ENCODE measurements around the gene CPA5. TPM values are rescaled to one million over a fixed set of nuclear protein-coding genes. Genes with fewer than 3 reads are reported as not detected.

CPA5 gene
- total and polyA plus RNA-seq, 9 of the 15 experiments (the other 6 are each of a cell fraction or from before 2014, with no cell fraction given): 0.13 to 2.4 (median 0.91) TPM

DNA sequence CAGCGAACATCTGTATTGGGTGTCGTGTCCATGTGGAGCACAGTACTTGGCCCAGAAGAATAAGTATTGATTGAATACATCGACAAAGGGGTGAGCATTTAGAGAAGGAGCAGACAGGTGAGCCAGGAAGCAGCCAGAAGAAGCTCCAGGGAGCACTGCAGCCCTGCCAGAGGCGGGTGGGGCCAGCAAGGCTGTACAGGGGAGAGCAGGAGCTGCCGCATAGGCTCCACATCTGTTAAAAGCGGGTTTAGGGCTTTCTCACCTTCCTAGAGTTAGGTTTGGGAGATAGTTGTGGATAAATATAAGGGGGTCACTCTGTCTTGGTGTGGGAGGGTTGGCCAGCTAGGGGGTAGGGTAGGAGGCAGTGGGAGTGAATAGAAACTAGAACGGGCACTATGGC lies 34.4 kb downstream of the CPA5 start (continued):
- no peak for TF ChIP-seq MTA1 (IDR thresholded peaks at IDR 0.05; ENCODE audit: borderline replicate concordance)
- TF ChIP-seq MCM5 (IDR thresholded peaks at IDR 0.05; ENCODE audit: low read depth): no peak
- TF ChIP-seq NFRKB (IDR thresholded peaks at IDR 0.05; ENCODE audit: low read depth): no peak
- no peak for TF ChIP-seq MAZ (CRISPR knock-in tag; conservative IDR thresholded peaks at IDR 0.05 in 1 of 2, IDR thresholded peaks at IDR 0.05 in 1 of 2)
- no peak for TF ChIP-seq KLF1 (tag; IDR thresholded peaks at IDR 0.05)
- TF ChIP-seq ZNF280B (CRISPR knock-in tag; IDR thresholded peaks at IDR 0.05): no peak
- no peak for TF ChIP-seq TAF15 (IDR thresholded peaks at IDR 0.05; ENCODE audit: low read depth, low read length)
- TF ChIP-seq, protein P1, sequence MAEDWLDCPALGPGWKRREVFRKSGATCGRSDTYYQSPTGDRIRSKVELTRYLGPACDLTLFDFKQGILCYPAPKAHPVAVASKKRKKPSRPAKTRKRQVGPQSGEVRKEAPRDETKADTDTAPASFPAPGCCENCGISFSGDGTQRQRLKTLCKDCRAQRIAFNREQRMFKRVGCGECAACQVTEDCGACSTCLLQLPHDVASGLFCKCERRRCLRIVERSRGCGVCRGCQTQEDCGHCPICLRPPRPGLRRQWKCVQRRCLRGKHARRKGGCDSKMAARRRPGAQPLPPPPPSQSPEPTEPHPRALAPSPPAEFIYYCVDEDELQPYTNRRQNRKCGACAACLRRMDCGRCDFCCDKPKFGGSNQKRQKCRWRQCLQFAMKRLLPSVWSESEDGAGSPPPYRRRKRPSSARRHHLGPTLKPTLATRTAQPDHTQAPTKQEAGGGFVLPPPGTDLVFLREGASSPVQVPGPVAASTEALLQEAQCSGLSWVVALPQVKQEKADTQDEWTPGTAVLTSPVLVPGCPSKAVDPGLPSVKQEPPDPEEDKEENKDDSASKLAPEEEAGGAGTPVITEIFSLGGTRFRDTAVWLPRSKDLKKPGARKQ (CRISPR knock-in tag; IDR thresholded peaks at IDR 0.05): no peak

DNA sequence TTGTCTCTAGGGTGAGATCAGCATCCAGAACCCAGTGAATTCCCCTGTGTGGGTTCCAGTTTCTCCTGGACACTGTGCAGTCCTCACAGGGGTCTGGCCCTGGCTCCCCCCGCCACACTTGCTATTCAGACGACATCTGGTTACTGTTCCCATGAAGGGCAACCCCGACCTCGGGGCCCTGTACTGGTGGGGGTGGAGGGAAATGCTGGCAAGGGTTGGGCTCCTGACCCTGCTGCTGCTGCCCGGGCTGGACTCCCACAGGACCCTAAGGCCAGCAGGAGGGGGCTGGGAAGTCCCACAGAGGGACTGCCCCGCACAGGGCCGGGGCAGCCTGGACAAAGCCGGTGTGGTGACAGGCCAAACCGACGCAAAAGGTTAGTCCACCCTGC lies 34.9 kb downstream of the CPA5 start:
- Histone ChIP-seq H3K4me2 (ENCODE audit: insufficient read depth, low read length) (no peak overlapping the region), H3K36me3 (ENCODE audit: control insufficient read depth, insufficient read depth, low read length) (no peaks in the 10 kb centered on the region), H3K9me1 (ENCODE audit: control insufficient read depth, insufficient read depth, low read length) (no peaks in the 10 kb centered on the region), H3K4me1 (replicated peaks in 1 of 2; ENCODE audit: control insufficient read depth in 2 of 2, insufficient read depth in 2 of 2, low read length in 2 of 2) (peaks cover 7 to 22% of the 10 kb centered on the region in 2 experiments; a peak in 4 of 5 replicates), H3K4me3 (no peak overlapping the region), H4K20me1 (replicated peaks; ENCODE audit: control insufficient read depth, insufficient read depth, low read length) (no peaks in the 10 kb centered on the region), H3K9me3 (replicated peaks; ENCODE audit: control insufficient read depth, insufficient read depth, low read depth, low read length) (0 out of 2 replicates have a peak, but pooled peaks cover 3% of the 10 kb centered on the region), H2AFZ (ENCODE audit: low read depth, low read length) (peak overlapping the region; percentile 38; the same call in 1 of the 2 replicates), H3K27ac (ENCODE audit: extremely low read depth, low read depth, low read length) (no peak overlapping the region), H3K79me2 (ENCODE audit: control insufficient read depth, insufficient read depth, low read length) (no peaks in the 10 kb centered on the region), H3K9ac (ENCODE audit: insufficient read depth in 1 of 2, low read depth in 2 of 2, low read length in 2 of 2) (peak overlapping the region in 1 of 2 experiments; percentile 69; a peak in 1 of 4 replicates), H3K27me3 (ENCODE audit: control insufficient read depth in 2 of 2, insufficient read depth in 2 of 2, low read length in 2 of 2) (peaks cover 5 to 29% of the 10 kb centered on the region in 2 experiments; a peak in 4 of 5 replicates)
- intact Hi-C loops (cut with micrococcal nuclease): no loop called here
- 0 out of 2 replicates have a peak, but pooled peaks have one; percentile 33 for TF ChIP-seq ELK1 (CRISPR knock-in tag; IDR thresholded peaks at IDR 0.05)
- no peak for TF ChIP-seq ZNF76 (CRISPR knock-in tag; IDR thresholded peaks at IDR 0.05; ENCODE audit: borderline replicate concordance)
- ChIA-PET POLR2A (interaction anchor here (1.3 kb wide), 1 partner anchor 10 kb away, joined by 3 read pairs; no protein-coding TSS in a partner anchor), CTCF (ENCODE audit: low intra/inter-chr PET ratio) (no interaction called here)
- FAIRE-seq: no peak
- peak; percentile 16; the same call in 2 of the 3 replicates for ATAC-seq
- no TSS peak for BruUV-seq (replicated peaks)
- WGBS (ENCODE audit: insufficient coverage, low coverage, missing lambda C conversion rate): 13% methylated on average over 10 of the region's 10 CpGs
- no peak for DNase-seq (ENCODE audit: extremely low read depth in 1 of 4, low spot score in 3 of 4)
- in situ Hi-C loops (cut with MboI): no loop called here

Measured in K562 (cell line).